ENCODE data around the gene C3orf38. TPM values are rescaled to one million over a fixed set of nuclear protein-coding genes. Genes with fewer than 3 reads are reported as not detected.

Gene C3orf38
- total and polyA plus RNA-seq, 9 donors = 7.2 to 25.8 (median 22.1) TPM

GRCh38 chr3:88149101-88149508, 654 bp upstream of the C3orf38 start:
- intact Hi-C loops (cut with DNase I) = no loop called here
- WGBS, 3 donors = 0 to 1% (median 1%) methylated on average over 16 of the region's 16 CpGs
- Histone ChIP-seq H3K4me3 (peak overlapping the region; percentile 73), H3K9me3 (no peaks in the 10 kb centered on the region), H3K4me1 (ENCODE audit: insufficient read depth) (peaks cover 4% of the 10 kb centered on the region), H3K27me3 (no peaks in the 10 kb centered on the region), H3K27ac (peak overlapping the region; percentile 25 to 90), H3K36me3 (no peaks in the 10 kb centered on the region)
- TF ChIP-seq CTCF (IDR thresholded peaks at IDR 0.05) (no peak), EP300 (IDR thresholded peaks at IDR 0.05) (no peak), POLR2A (IDR thresholded peaks at IDR 0.05) (no peak)
- no peak for DNase-seq

- Histone ChIP-seq H3K27ac (peak overlapping the region; percentile 25 to 90), H3K4me1 (ENCODE audit: insufficient read depth) (peaks cover 4% of the 10 kb centered on the region), H3K9me3 (no peaks in the 10 kb centered on the region), H3K36me3 (no peaks in the 10 kb centered on the region), H3K27me3 (no peaks in the 10 kb centered on the region), H3K4me3 (peak overlapping the region; percentile 73)
- TF ChIP-seq CTCF (IDR thresholded peaks at IDR 0.05) (no peak), POLR2A (IDR thresholded peaks at IDR 0.05) (no peak), EP300 (IDR thresholded peaks at IDR 0.05) (no peak)
- DNase-seq = no peak
- 0 to 1% (median 1%) methylated on average over 8 of the region's 8 CpGs for WGBS, 3 donors
- intact Hi-C loops (cut with DNase I) = no loop called here
These were observed 612 bp downstream of the C3orf38 start for GRCh38 chr3:88150371-88150770.

GRCh38 chr3:88150806-88151205, 1.0 kb downstream of the C3orf38 start:
- no peak overlapping the region for H3K27ac ChIP-seq
- H3K36me3 ChIP-seq = no peaks in the 10 kb centered on the region
- no peaks in the 10 kb centered on the region for H3K9me3 ChIP-seq
- peaks cover 4% of the 10 kb centered on the region for H3K4me1 ChIP-seq (ENCODE audit: insufficient read depth)
- intact Hi-C loops (cut with DNase I) = no loop called here
- no peak for DNase-seq
- no peaks in the 10 kb centered on the region for H3K27me3 ChIP-seq
- H3K4me3 ChIP-seq = peak overlapping the region; percentile 73
- no peak for TF ChIP-seq CTCF (IDR thresholded peaks at IDR 0.05)
- TF ChIP-seq EP300 (IDR thresholded peaks at IDR 0.05) = no peak
- TF ChIP-seq POLR2A (IDR thresholded peaks at IDR 0.05) = no peak
- 2 to 3% (median 3%) methylated on average over 6 of the region's 6 CpGs for WGBS, 3 donors

GRCh38 chr3:88151358-88151757, 1.6 kb downstream of the C3orf38 start:
- TF ChIP-seq CTCF (IDR thresholded peaks at IDR 0.05) (no peak), POLR2A (IDR thresholded peaks at IDR 0.05) (no peak), EP300 (IDR thresholded peaks at IDR 0.05) (no peak)
- Histone ChIP-seq H3K27ac (no peak overlapping the region), H3K4me3 (no peak overlapping the region), H3K36me3 (no peaks in the 10 kb centered on the region), H3K9me3 (no peaks in the 10 kb centered on the region), H3K4me1 (ENCODE audit: insufficient read depth) (peaks cover 4% of the 10 kb centered on the region), H3K27me3 (no peaks in the 10 kb centered on the region)
- intact Hi-C loops (cut with DNase I) = no loop called here
- WGBS, 3 donors = 27 to 31% (median 30%) methylated on average over 4 of the region's 4 CpGs
- DNase-seq = no peak
